Calu3 (cell line): ENCODE data around the gene SLC51A. TPM values are rescaled to one million over a fixed set of nuclear protein-coding genes. Genes with fewer than 3 reads are reported as not detected.

Source experiments
- BruUV-seq: library from RNA; stranded (reverse); fragments of 400-500 nt; replicated peaks from 2 replicates; lab custom pipeline; 2021; lab: Mats Ljungman, UMichigan
- CTCF ChIA-PET: fragments of 300-600 bp; sonication (Branson Sonifier 250); formaldehyde crosslinking; loops from one replicate; lab custom pipeline; 2022; ENCODE audit warnings: antibody characterized with exemption; lab: Charles Lee
- DNase-seq: peaks from one replicate; pipeline ENCODE4 v3.0.0; 2022
- H3K27ac Mint-ChIP-seq: one replicate; pipeline ENCODE4 v1.8.0; 2022; ENCODE audit warnings: mixed read lengths; ENCODE audit not compliant: unreplicated experiment
- H3K27me3 Mint-ChIP-seq: one replicate; pipeline ENCODE4 v1.8.0; 2022; ENCODE audit warnings: mixed read lengths; ENCODE audit not compliant: unreplicated experiment
- H3K36me3 Mint-ChIP-seq: one replicate; pipeline ENCODE4 v1.8.0; 2022; ENCODE audit warnings: mild to moderate bottlenecking, moderate library complexity, mixed read lengths; ENCODE audit not compliant: insufficient read depth, unreplicated experiment
- H3K4me1 Mint-ChIP-seq: one replicate; pipeline ENCODE4 v1.8.0; 2022; ENCODE audit warnings: mild to moderate bottlenecking, low read depth, mixed read lengths; ENCODE audit not compliant: unreplicated experiment
- H3K4me3 Mint-ChIP-seq: one replicate; pipeline ENCODE4 v1.8.0; 2022; ENCODE audit warnings: mild to moderate bottlenecking, low read depth, moderate library complexity, mixed read lengths; ENCODE audit not compliant: unreplicated experiment
- H3K9me3 Mint-ChIP-seq: one replicate; pipeline ENCODE4 v1.8.0; 2022; ENCODE audit warnings: low read depth, mixed read lengths; ENCODE audit not compliant: unreplicated experiment
- intact Hi-C: fragments of 100-400 bp; cut with micrococcal nuclease; formaldehyde crosslinking; loops from one replicate; pipeline ENCODE4 v1.10.0; 2022; ENCODE audit not compliant: unreplicated experiment
- total RNA-seq: library from RNA; stranded (reverse); gene quantifications from 2 replicates; pipeline ENCODE4 v1.2.3, GENCODE V29; 2022
- TF ChIP-seq, protein P1 (sequence below): fragments of 200-600 bp; IDR thresholded peaks from one replicate; pipeline ENCODE4 v1.8.0; 2022; ENCODE audit warnings: antibody characterized with exemption; ENCODE audit not compliant: unreplicated experiment

The SLC51A gene
- total RNA-seq, 1 experiment from 2014 or later: not detected

- TF ChIP-seq, protein P1, sequence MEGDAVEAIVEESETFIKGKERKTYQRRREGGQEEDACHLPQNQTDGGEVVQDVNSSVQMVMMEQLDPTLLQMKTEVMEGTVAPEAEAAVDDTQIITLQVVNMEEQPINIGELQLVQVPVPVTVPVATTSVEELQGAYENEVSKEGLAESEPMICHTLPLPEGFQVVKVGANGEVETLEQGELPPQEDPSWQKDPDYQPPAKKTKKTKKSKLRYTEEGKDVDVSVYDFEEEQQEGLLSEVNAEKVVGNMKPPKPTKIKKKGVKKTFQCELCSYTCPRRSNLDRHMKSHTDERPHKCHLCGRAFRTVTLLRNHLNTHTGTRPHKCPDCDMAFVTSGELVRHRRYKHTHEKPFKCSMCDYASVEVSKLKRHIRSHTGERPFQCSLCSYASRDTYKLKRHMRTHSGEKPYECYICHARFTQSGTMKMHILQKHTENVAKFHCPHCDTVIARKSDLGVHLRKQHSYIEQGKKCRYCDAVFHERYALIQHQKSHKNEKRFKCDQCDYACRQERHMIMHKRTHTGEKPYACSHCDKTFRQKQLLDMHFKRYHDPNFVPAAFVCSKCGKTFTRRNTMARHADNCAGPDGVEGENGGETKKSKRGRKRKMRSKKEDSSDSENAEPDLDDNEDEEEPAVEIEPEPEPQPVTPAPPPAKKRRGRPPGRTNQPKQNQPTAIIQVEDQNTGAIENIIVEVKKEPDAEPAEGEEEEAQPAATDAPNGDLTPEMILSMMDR: no peak
- Mint-ChIP-seq H3K4me3 (no peak overlapping the region), H3K27ac (no peak overlapping the region), H3K9me3 (no peaks in the 10 kb centered on the region), H3K27me3 (no peaks in the 10 kb centered on the region), H3K36me3 (no peaks in the 10 kb centered on the region), H3K4me1 (no peaks in the 10 kb centered on the region)
- CTCF ChIA-PET: no interaction called here
- DNase-seq: no peak
- BruUV-seq: no TSS peak
- intact Hi-C loops: no loop called here
These were observed 41.7 kb upstream of the SLC51A start for GRCh38 chr3:196174652-196175051.

DNA sequence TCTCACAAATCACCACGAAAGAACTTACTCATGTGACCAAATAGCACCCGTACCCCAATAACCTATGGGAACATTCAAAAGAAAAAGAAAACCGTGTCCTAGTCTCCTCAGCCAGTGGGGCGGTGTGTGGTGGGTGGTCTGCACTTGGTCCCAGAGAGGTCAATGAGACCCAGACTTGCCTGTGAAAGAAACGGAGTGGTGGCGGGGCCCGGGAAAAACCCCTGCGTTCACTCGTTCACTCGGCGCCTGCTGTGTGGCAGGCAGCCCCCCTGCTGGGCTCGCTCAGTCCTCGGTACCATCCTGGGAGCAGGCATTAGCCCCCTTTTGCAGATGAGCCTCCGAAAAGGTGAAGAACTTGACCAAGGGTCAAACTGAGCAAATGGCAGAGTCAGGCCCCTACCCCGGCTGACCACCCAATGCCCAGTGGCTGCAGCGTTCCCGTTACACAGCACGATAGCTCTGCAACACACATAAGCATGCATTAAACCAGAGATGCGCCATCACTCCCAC, 41.2 kb upstream of the SLC51A start:
- Mint-ChIP-seq H3K4me1 (no peaks in the 10 kb centered on the region), H3K9me3 (no peaks in the 10 kb centered on the region), H3K4me3 (no peak overlapping the region), H3K27me3 (no peaks in the 10 kb centered on the region), H3K27ac (no peak overlapping the region), H3K36me3 (no peaks in the 10 kb centered on the region)
- no peak for DNase-seq
- CTCF ChIA-PET: no interaction called here
- no TSS peak for BruUV-seq
- TF ChIP-seq, protein P1: no peak
- intact Hi-C loops: no loop called here

- TF ChIP-seq, protein P1: no peak
- no peaks in the 10 kb centered on the region for H3K9me3 Mint-ChIP-seq
- no peak overlapping the region for H3K4me3 Mint-ChIP-seq
These were observed 40.6 kb upstream of the SLC51A start for GRCh38 chr3:196175722-196176121.

DNA sequence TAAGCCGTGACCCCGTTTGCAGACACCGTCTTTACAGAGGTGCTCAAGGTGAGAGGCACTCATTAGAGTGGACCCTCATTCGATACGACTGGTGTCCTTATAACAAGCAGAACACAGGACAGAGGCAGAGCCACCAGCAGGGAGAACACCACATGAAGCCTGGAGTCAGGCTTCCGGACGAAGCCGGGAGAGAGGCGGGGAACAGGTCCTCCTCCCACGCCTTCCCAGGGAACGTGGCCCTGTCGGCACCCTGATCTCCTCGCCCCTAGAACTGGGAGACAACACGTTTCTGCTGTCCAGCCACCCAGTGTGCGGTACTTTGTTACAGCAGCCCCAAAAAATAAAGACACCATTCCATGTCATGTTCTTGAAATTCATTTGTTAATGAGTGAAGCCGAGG, 38.8 kb upstream of the SLC51A start:
- Mint-ChIP-seq H3K4me1 (no peaks in the 10 kb centered on the region), H3K9me3 (no peaks in the 10 kb centered on the region), H3K4me3 (no peak overlapping the region), H3K27me3 (no peaks in the 10 kb centered on the region), H3K27ac (no peak overlapping the region), H3K36me3 (no peaks in the 10 kb centered on the region)
- BruUV-seq: no TSS peak
- intact Hi-C loops: no loop called here
- CTCF ChIA-PET: no interaction called here
- TF ChIP-seq, protein P1: no peak
- no peak for DNase-seq

More at GRCh38 chr3:196175722-196176121, 40.6 kb upstream of the SLC51A start:
- CTCF ChIA-PET: no interaction called here
- H3K4me1 Mint-ChIP-seq: no peaks in the 10 kb centered on the region
- no peaks in the 10 kb centered on the region for H3K27me3 Mint-ChIP-seq
- no peak overlapping the region for H3K27ac Mint-ChIP-seq
- intact Hi-C loops: no loop called here
- DNase-seq: no peak
- BruUV-seq: no TSS peak
- H3K36me3 Mint-ChIP-seq: no peaks in the 10 kb centered on the region
